T-cell (primary cell): ENCODE measurements around the gene MFSD11. TPM values are rescaled to one million over a fixed set of nuclear protein-coding genes. Genes with fewer than 3 reads are reported as not detected.

Experiments used
- ATAC-seq, 4 experiments: fragments of 200-7000 bp in 3 of 4; fragments of 150-1000 bp in 1 of 4; cut with Tn5 transposase; replicated peaks in 1 of 4; 1 replicate in 3 of 4; 2 replicates in 1 of 4; pipeline ENCODE4 v1.10.0; 2021; ENCODE audit warnings: moderate library complexity in 3 of 4, mild to moderate bottlenecking in 2 of 4, moderate number of reproducible peaks in 1 of 4
- CTCF ChIA-PET, 2 donors: fragments of 300-600 bp; sonication (Branson Sonifier 250); formaldehyde crosslinking; loops; one replicate each; lab custom pipeline; 2022; ENCODE audit warnings: antibody characterized with exemption in 2 of 2; lab: Charles Lee
- POLR2A ChIA-PET, 2 donors: fragments of 300-600 bp; sonication (Branson Sonifier 250); formaldehyde crosslinking; loops; one replicate each; lab custom pipeline; 2022; ENCODE audit warnings: antibody characterized with exemption in 2 of 2; lab: Charles Lee
- DNase-seq, 35 experiments: peaks; one replicate each; pipeline versions ENCODE4 v3.0.0 to v3.0.0-alpha.2; 2013 to 2023
- H3K27ac ChIP-seq: one replicate; pipeline ENCODE4 v1.5.1; 2013; ENCODE audit warnings: low read length
- H3K27me3 ChIP-seq, 2 experiments: replicated peaks in 1 of 2; 1 replicate in 1 of 2; 2 replicates in 1 of 2; pipeline versions ENCODE4 v1.6.1 to v1.7.0; 2013; ENCODE audit warnings: low read length in 1 of 2, mixed read lengths in 1 of 2; ENCODE audit not compliant: control insufficient read depth in 2 of 2, insufficient read depth in 2 of 2; ENCODE audit errors: extremely low read depth in 1 of 2
- H3K36me3 ChIP-seq, 2 donors: 1 replicate in 1 of 2; 2 replicates in 1 of 2; pipeline versions ENCODE4 v1.6.1 to v1.7.0; 2013; ENCODE audit warnings: low read length in 1 of 2; ENCODE audit not compliant: control insufficient read depth in 2 of 2, insufficient read depth in 1 of 2; ENCODE audit errors: extremely low read depth in 1 of 2
- H3K4me1 ChIP-seq, 2 experiments: 1 replicate in 1 of 2; 2 replicates in 1 of 2; pipeline versions ENCODE4 v1.6.1 to v1.7.0; 2013; ENCODE audit warnings: low read length in 2 of 2, mixed read lengths in 1 of 2; ENCODE audit not compliant: insufficient read depth in 2 of 2, control insufficient read depth in 1 of 2; ENCODE audit errors: extremely low read depth in 1 of 2
- H3K4me3 ChIP-seq, 2 donors: 1 replicate in 1 of 2; 2 replicates in 1 of 2; pipeline versions ENCODE4 v1.5.1 to v1.7.0; 2013; ENCODE audit warnings: mild to moderate bottlenecking in 2 of 2, low read length in 1 of 2, moderate library complexity in 1 of 2; ENCODE audit not compliant: control insufficient read depth in 1 of 2; ENCODE audit errors: extremely low read depth in 1 of 2
- H3K9me3 ChIP-seq: 2 replicates; pipeline ENCODE4 v1.7.0; 2013
- H3K27ac Mint-ChIP-seq, 2 donors: one replicate each; pipeline ENCODE4 v1.8.0; 2020 to 2021; ENCODE audit warnings: mild to moderate bottlenecking in 2 of 2, mixed read lengths in 2 of 2
- H3K27me3 Mint-ChIP-seq, 2 donors: one replicate each; pipeline ENCODE4 v1.8.0; 2021 to 2022; ENCODE audit warnings: mixed read lengths in 2 of 2
- H3K36me3 Mint-ChIP-seq: one replicate; pipeline ENCODE4 v1.8.0; 2021; ENCODE audit warnings: mixed read lengths
- H3K4me1 Mint-ChIP-seq, 3 donors: one replicate each; pipeline ENCODE4 v1.8.0; 2020 to 2022; ENCODE audit warnings: mixed read lengths in 3 of 3, mild to moderate bottlenecking in 1 of 3
- H3K4me3 Mint-ChIP-seq, 3 donors: one replicate each; pipeline ENCODE4 v1.8.0; 2020 to 2022; ENCODE audit warnings: mild to moderate bottlenecking in 3 of 3, mixed read lengths in 3 of 3, moderate library complexity in 3 of 3
- H3K9me3 Mint-ChIP-seq, 3 donors: one replicate each; pipeline ENCODE4 v1.8.0; 2020 to 2022; ENCODE audit warnings: mixed read lengths in 3 of 3
- WGBS: methylation state at CpG from one replicate; pipeline ENCODE4 v1.1.5; 2013; ENCODE audit warnings: missing lambda C conversion rate; ENCODE audit not compliant: insufficient coverage; 5-methylcytosine and 5-hydroxymethylcytosine counted together
- total RNA-seq, 35 experiments: library from RNA in 6 of 35; stranded (reverse) in 6 of 35; fragments of 120-200 nt in 1 of 35; gene quantifications; one replicate each; pipeline versions ENCODE4 v1.2.1 to v1.2.4 and lab custom pipeline; 2013 to 2026

The MFSD11 gene
- total RNA-seq, 5 donors from 2014 or later (not counting 1 experiment from before 2014, with no cell fraction given), result 30.5 to 41.5 (median 34.6) TPM

- no peak overlapping the region for H3K4me3 Mint-ChIP-seq
- CTCF ChIA-PET, result interaction anchor here in 1 of 2 donors (0.7 kb wide), 1 partner anchor 24 kb away, joined by 3 read pairs; no protein-coding TSS in a partner anchor
- H3K27ac Mint-ChIP-seq, result no peak overlapping the region
- peaks cover 0 to 8% of the 10 kb centered on the region in 2 experiments for H3K4me1 ChIP-seq
- no peaks in the 10 kb centered on the region for H3K36me3 ChIP-seq
- ATAC-seq (no peak), DNase-seq (no peak)
- H3K4me1 Mint-ChIP-seq, result peaks cover 0 to 9% (median 2%) of the 10 kb centered on the region in 3 donors
- H3K27me3 Mint-ChIP-seq, result peaks cover 0 to 2% of the 10 kb centered on the region in 2 donors
- H3K4me3 ChIP-seq, result no peak overlapping the region
- POLR2A ChIA-PET, result interaction anchor here in 1 of 2 donors (0.6 kb wide), 1 partner anchor 28 kb away, joined by 3 read pairs; no protein-coding TSS in a partner anchor
- no peak overlapping the region for H3K27ac ChIP-seq
- no peaks in the 10 kb centered on the region for H3K9me3 Mint-ChIP-seq
- 85% methylated on average over 8 of the region's 14 CpGs for WGBS
- H3K9me3 ChIP-seq, result no peaks in the 10 kb centered on the region
- H3K36me3 Mint-ChIP-seq, result no peaks in the 10 kb centered on the region
- H3K27me3 ChIP-seq, result peaks cover 0 to 21% of the 10 kb centered on the region in 2 experiments
Measured at GRCh38 chr17:76827736-76828135, 89.8 kb downstream of the MFSD11 start.

Other genes with a start within 250 kb of the MFSD11 start
- gene RHBDF2, start 236.7 kb upstream of the MFSD11 start, total RNA-seq, result 10 to 100 TPM; 35.2 to 99.0 (median 74.0) TPM
- under 1 TPM; 0.20 to 0.76 (median 0.65) TPM for gene CYGB, start 200.4 kb upstream of the MFSD11 start, total RNA-seq
- 1 to 10 TPM in 2 of 5 donors, under 1 TPM in 3; 0.66 to 1.3 (median 0.92) TPM for gene PRCD, start 198.1 kb upstream of the MFSD11 start, total RNA-seq
- 1 to 10 TPM in 3 of 5 donors, under 1 TPM in 2; 0.55 to 4.7 (median 2.1) TPM for gene ST6GALNAC2, start 152.3 kb upstream of the MFSD11 start, total RNA-seq
- 10 to 100 TPM in 1 of 5 donors, 1 to 10 TPM in 4; 2.6 to 20.5 (median 6.6) TPM for gene ST6GALNAC1, start 94.4 kb upstream of the MFSD11 start, total RNA-seq
- 10 to 100 TPM in 3 of 5 donors, 1 to 10 TPM in 2; 5.9 to 14.7 (median 13.5) TPM for gene MXRA7, start 27.2 kb upstream of the MFSD11 start, total RNA-seq
- 100 to 1,000 TPM in 1 of 5 donors, 10 to 100 TPM in 4; 48.7 to 155 (median 56.6) TPM for gene JMJD6, start 11.5 kb upstream of the MFSD11 start, total RNA-seq
- gene METTL23, start 11.3 kb upstream of the MFSD11 start, total RNA-seq, result 10 to 100 TPM; 46.9 to 70.1 (median 60.0) TPM
- gene SRSF2, start 788 bp upstream of the MFSD11 start, total RNA-seq, result 100 to 1,000 TPM; 349 to 413 (median 382) TPM
- 1 to 10 TPM in 2 of 5 donors, under 1 TPM in 3; 0.15 to 2.4 (median 0.79) TPM for gene MGAT5B, start 130.3 kb downstream of the MFSD11 start, total RNA-seq